H1 (cell line): ENCODE measurements around the gene BTBD9. TPM values are rescaled to one million over a fixed set of nuclear protein-coding genes. Genes with fewer than 3 reads are reported as not detected.

Experiments used
- CTCF ChIA-PET: fragments of 300-600 bp; sonication (Branson Sonifier 250); formaldehyde crosslinking; loops from one replicate; lab custom pipeline; 2021; ENCODE audit not compliant: partially characterized antibody; lab: Charles Lee
- POLR2A ChIA-PET: fragments of 300-600 bp; sonication (Branson Sonifier 250); formaldehyde crosslinking; loops from one replicate; lab custom pipeline; 2021; ENCODE audit warnings: inconsistent platforms; ENCODE audit not compliant: partially characterized antibody; lab: Charles Lee
- DNase-seq, 2 experiments: peaks; one replicate each; pipeline versions ENCODE4 v3.0.0 to v3.0.0-alpha.2; 2010 to 2022; ENCODE audit warnings: low spot score in 2 of 2, low read depth in 1 of 2, mixed read lengths in 1 of 2
- FAIRE-seq: peaks from 2 replicates; lab custom pipeline; 2011; peaks lifted over from hg19 to GRCh38; lab: Jason Lieb, UNC
- H2AFZ ChIP-seq: 2 replicates; pipeline ENCODE4 v1.8.1; 2012; ENCODE audit warnings: low read length, inconsistent platforms
- H2AK5ac ChIP-seq: 2 replicates; pipeline ENCODE4 v1.6.1; 2013; ENCODE audit warnings: low read depth, low read length
- H2BK120ac ChIP-seq: replicated peaks from 2 replicates; pipeline ENCODE3; 2013; ENCODE audit warnings: low read depth, low read length, inconsistent platforms
- H2BK12ac ChIP-seq: 2 replicates; pipeline ENCODE4 v1.6.1; 2013; ENCODE audit warnings: low read depth, low read length
- H2BK15ac ChIP-seq: 2 replicates; pipeline ENCODE4 v1.6.1; 2013; ENCODE audit warnings: low read length
- H2BK20ac ChIP-seq: 2 replicates; pipeline ENCODE4 v1.6.1; 2013; ENCODE audit warnings: low read length
- H2BK5ac ChIP-seq: 2 replicates; pipeline ENCODE4 v1.6.1; 2013; ENCODE audit warnings: low read depth, low read length
- H3K14ac ChIP-seq: 2 replicates; pipeline ENCODE4 v1.6.1; 2013; ENCODE audit warnings: inconsistent platforms; ENCODE audit not compliant: insufficient read length
- H3K18ac ChIP-seq: 2 replicates; pipeline ENCODE4 v1.6.1; 2013; ENCODE audit warnings: low read length; ENCODE audit errors: extremely low read depth
- H3K23ac ChIP-seq: 2 replicates; pipeline ENCODE4 v1.6.1; 2013; ENCODE audit warnings: inconsistent platforms; ENCODE audit not compliant: insufficient read length
- H3K23me2 ChIP-seq: 2 replicates; pipeline ENCODE4 v1.6.1; 2013; ENCODE audit warnings: low read depth, low read length
- H3K27ac ChIP-seq: 2 replicates; pipeline ENCODE4 v1.6.1; 2011; ENCODE audit warnings: low read depth, low read length, inconsistent platforms
- H3K27me3 ChIP-seq, 4 experiments: replicated peaks in 1 of 4; 1 replicate in 1 of 4; 2 replicates in 3 of 4; pipeline versions ENCODE4 v1.6.1 to v1.8.1; 2011 to 2013; ENCODE audit warnings: low read length in 3 of 4, mild to moderate bottlenecking in 3 of 4, inconsistent platforms in 2 of 4, mixed read lengths in 2 of 4, moderate library complexity in 1 of 4; ENCODE audit not compliant: control insufficient read depth in 3 of 4, insufficient read depth in 3 of 4; ENCODE audit errors: extremely low read depth in 1 of 4
- H3K36me3 ChIP-seq, 4 experiments: 2 replicates each; pipeline versions ENCODE4 v1.6.1 to v1.8.1; 2011 to 2013; ENCODE audit warnings: mild to moderate bottlenecking in 4 of 4, low read length in 3 of 4, moderate library complexity in 2 of 4, control low read depth in 1 of 4, inconsistent platforms in 1 of 4; ENCODE audit not compliant: insufficient read depth in 4 of 4, control insufficient read depth in 2 of 4
- H3K4ac ChIP-seq: replicated peaks from 2 replicates; pipeline ENCODE3; 2013; ENCODE audit warnings: low read length, low read depth, mixed read lengths, inconsistent platforms; ENCODE audit not compliant: insufficient read length
- H3K4me1 ChIP-seq, 4 experiments: replicated peaks in 1 of 4; 1 replicate in 1 of 4; 2 replicates in 3 of 4; pipeline versions ENCODE4 v1.6.1 to v1.8.1; 2011 to 2013; ENCODE audit warnings: low read length in 3 of 4, inconsistent platforms in 2 of 4, mixed read lengths in 1 of 4; ENCODE audit not compliant: insufficient read depth in 4 of 4, control insufficient read depth in 3 of 4
- H3K4me2 ChIP-seq, 2 experiments: 2 replicates each; pipeline versions ENCODE4 v1.6.1 to v1.8.1; 2011 to 2013; ENCODE audit warnings: low read depth in 2 of 2, low read length in 2 of 2, control low read depth in 1 of 2, inconsistent platforms in 1 of 2, mild to moderate bottlenecking in 1 of 2; ENCODE audit not compliant: insufficient read depth in 1 of 2
- H3K4me3 ChIP-seq, 4 experiments: fragments of 200-600, 300-600 bp in 1 of 4; sonication (generic), shearing (Covaris generic), sonication (Bioruptor Twin) in 1 of 4; 2 replicates each; pipeline versions ENCODE4 v1.5.1 to v1.8.1; 2011 to 2016; ENCODE audit warnings: low read length in 4 of 4, low read depth in 3 of 4, control low read depth in 2 of 4, inconsistent platforms in 2 of 4, mild to moderate bottlenecking in 2 of 4, mixed read lengths in 1 of 4, moderate library complexity in 1 of 4; ENCODE audit not compliant: insufficient read depth in 2 of 4; ENCODE audit errors: extremely low read depth in 1 of 4
- H3K56ac ChIP-seq: replicated peaks from 2 replicates; pipeline ENCODE3; 2013; ENCODE audit warnings: low read depth, mild to moderate bottlenecking, mixed read lengths, low read length, inconsistent platforms; ENCODE audit not compliant: insufficient read length
- H3K79me1 ChIP-seq: 2 replicates; pipeline ENCODE4 v1.6.1; 2013; ENCODE audit warnings: low read depth, low read length, control low read depth
- H3K79me2 ChIP-seq, 2 experiments: 2 replicates each; pipeline versions ENCODE4 v1.6.1 to v1.8.1; 2012 to 2013; ENCODE audit warnings: low read length in 2 of 2, mild to moderate bottlenecking in 2 of 2, inconsistent platforms in 1 of 2; ENCODE audit not compliant: insufficient read depth in 2 of 2, control insufficient read depth in 1 of 2
- H3K9ac ChIP-seq, 4 experiments: replicated peaks in 1 of 4; 1 replicate in 1 of 4; 2 replicates in 3 of 4; pipeline versions ENCODE4 v1.6.1 to v1.8.1; 2011 to 2013; ENCODE audit warnings: low read depth in 3 of 4, low read length in 3 of 4, control low read depth in 2 of 4, mild to moderate bottlenecking in 2 of 4, moderate library complexity in 2 of 4, inconsistent platforms in 1 of 4; ENCODE audit errors: extremely low read depth in 1 of 4
- H3K9me3 ChIP-seq, 2 experiments: 2 replicates each; pipeline versions ENCODE4 v1.6.1 to v1.8.1; 2012 to 2013; ENCODE audit warnings: mild to moderate bottlenecking in 2 of 2, moderate library complexity in 2 of 2, control low read depth in 1 of 2, inconsistent platforms in 1 of 2, low read depth in 1 of 2, low read length in 1 of 2, mixed read lengths in 1 of 2; ENCODE audit not compliant: insufficient read depth in 2 of 2
- H4K20me1 ChIP-seq, 2 experiments: replicated peaks in 1 of 2; 2 replicates each; pipeline versions ENCODE3 to v1.8.1; 2011 to 2013; ENCODE audit warnings: inconsistent platforms in 2 of 2, low read length in 2 of 2, mild to moderate bottlenecking in 1 of 2; ENCODE audit not compliant: insufficient read depth in 2 of 2, control insufficient read depth in 1 of 2
- H4K5ac ChIP-seq: 2 replicates; pipeline ENCODE4 v1.6.1; 2013; ENCODE audit warnings: low read length, low read depth, mixed read lengths, inconsistent platforms; ENCODE audit not compliant: insufficient read length
- H4K8ac ChIP-seq: 2 replicates; pipeline ENCODE4 v1.8.0; 2013; ENCODE audit warnings: mild to moderate bottlenecking, moderate library complexity, low read length, inconsistent platforms; ENCODE audit not compliant: insufficient read depth; ENCODE audit errors: extremely low read depth
- H4K91ac ChIP-seq: replicated peaks from 2 replicates; pipeline ENCODE3; 2013; ENCODE audit warnings: low read length, mixed read lengths, inconsistent platforms; ENCODE audit not compliant: insufficient read length
- HDAC2 ChIP-seq, 2 experiments: fragments of 300-600 bp in 1 of 2; sonication (generic) in 1 of 2; IDR thresholded peaks; 2 replicates each; pipeline ENCODE4 v1.6.1; 2011 to 2012; ENCODE audit warnings: low read depth in 2 of 2, low read length in 2 of 2, mild to moderate bottlenecking in 2 of 2, moderate library complexity in 2 of 2, borderline replicate concordance in 1 of 2, inconsistent platforms in 1 of 2
- JUN ChIP-seq: IDR thresholded peaks from 2 replicates; pipeline ENCODE4 v1.6.1; 2011; ENCODE audit warnings: low read depth, mild to moderate bottlenecking, improper control_type of control experiment, low read length
- SIN3A ChIP-seq, 2 experiments: IDR thresholded peaks in 1 of 2; conservative IDR thresholded peaks in 1 of 2; 2 replicates each; pipeline ENCODE4 v1.6.1; 2011 to 2012; ENCODE audit warnings: low read length in 2 of 2, improper control_type of control experiment in 1 of 2, low read depth in 1 of 2, mild to moderate bottlenecking in 1 of 2
- TAF1 ChIP-seq: IDR thresholded peaks from 2 replicates; pipeline ENCODE4 v1.6.1; 2011; ENCODE audit warnings: mild to moderate bottlenecking, low read depth, low read length
- TAF7 ChIP-seq: optimal IDR thresholded peaks from 2 replicates; pipeline ENCODE3; 2011; ENCODE audit warnings: low read depth, mild to moderate bottlenecking, inconsistent platforms, low read length, moderate library complexity, borderline replicate concordance
- WGBS, 2 experiments: shearing (Covaris generic) in 1 of 2; methylation state at CpG; one replicate each; pipeline versions ENCODE4 v1.1.6 to v1.1.7; 2013 to 2015; ENCODE audit warnings: low lambda C conversion rate in 2 of 2, mixed read lengths in 2 of 2, inconsistent platforms in 1 of 2, low coverage in 1 of 2, missing lambda C conversion rate in 1 of 2; ENCODE audit not compliant: insufficient replicate concordance in 2 of 2, insufficient coverage in 1 of 2, insufficient read length in 1 of 2; ENCODE audit errors: extremely low coverage in 1 of 2, missing lambda C conversion rate in 1 of 2; 5-methylcytosine and 5-hydroxymethylcytosine counted together
- polyA plus RNA-seq, 7 experiments: library from polyadenylated mRNA; depleted of rRNA in 3 of 7; stranded (reverse) in 5 of 7; unstranded in 2 of 7; fragments of >200 nt in 5 of 7; fragments of 200-250 nt in 2 of 7; gene quantifications; 1 replicate in 5 of 7; 2 replicates in 1 of 7; 4 replicates in 1 of 7; pipeline versions ENCODE4 v1.2.1 to v1.2.3, GENCODE V29; 2011 to 2013; ENCODE audit warnings: missing spikeins in 2 of 7, mixed read lengths in 2 of 7
- total RNA-seq: library from RNA; stranded (reverse); fragmentation: NEBNext Ultra II Directional; extraction: Animal tissue kit (Norgen Biotek cat#: 25700); gene quantifications from 2 replicates; pipeline ENCODE4 v1.2.1, GENCODE V29; 2021
- TF ChIP-seq, protein P1 (sequence below): IDR thresholded peaks from 2 replicates; pipeline ENCODE4 v1.6.1; 2011; ENCODE audit warnings: low read depth, mild to moderate bottlenecking, low read length; ENCODE audit not compliant: insufficient read depth
- TF ChIP-seq, protein P2 (sequence below): IDR thresholded peaks from 2 replicates; pipeline ENCODE4 v1.6.1; 2012; ENCODE audit warnings: low read length, inconsistent platforms

The BTBD9 gene
- total and polyA plus RNA-seq, 2 of the 8 experiments (the other 6 are each of a cell fraction or from before 2014, with no cell fraction given), result 0.92 to 4.1 TPM

DNA sequence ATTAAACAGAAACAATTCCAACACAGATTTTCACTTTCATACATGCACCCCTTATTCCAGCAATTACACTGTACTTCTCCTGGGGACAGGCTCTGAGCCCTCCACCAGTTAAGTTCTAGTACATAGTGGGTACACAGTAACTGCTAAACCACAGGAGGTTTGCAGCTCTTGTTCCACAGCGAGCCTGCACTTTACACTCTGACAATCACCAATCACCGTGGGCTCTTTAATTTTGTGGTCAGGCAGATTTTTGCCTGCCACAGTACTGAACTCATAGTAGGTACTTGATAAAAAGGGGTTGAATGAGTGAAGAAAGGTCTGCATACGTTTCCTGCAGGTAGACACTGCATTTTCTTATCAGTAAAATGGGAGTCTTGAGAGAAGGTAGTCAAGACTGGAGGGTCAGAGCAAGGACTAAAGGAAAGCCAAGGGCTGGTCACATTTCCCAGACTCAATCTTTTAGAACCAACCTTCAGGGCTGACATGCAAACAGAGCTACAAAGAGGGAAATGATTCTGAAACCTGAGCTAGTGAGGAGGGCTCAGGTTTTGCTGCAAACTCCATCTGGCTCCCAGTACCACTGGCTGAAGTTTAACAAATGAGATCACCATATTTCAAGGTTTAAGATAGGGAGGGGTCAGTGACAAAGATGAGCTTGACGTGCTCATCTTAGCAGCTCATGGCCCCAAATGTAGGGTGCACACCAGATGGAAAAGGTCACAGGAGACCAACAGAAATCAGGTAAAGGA is 404.6 kb downstream of the BTBD9 start:
- H4K8ac ChIP-seq, result no peak overlapping the region
- no peaks in the 10 kb centered on the region for H4K20me1 ChIP-seq
- no peak overlapping the region for H2BK20ac ChIP-seq
- peaks cover 0 to 15% (median 9%) of the 10 kb centered on the region in 4 experiments; a peak in 5 of 7 replicates for H3K4me1 ChIP-seq
- H3K4ac ChIP-seq, result no peak overlapping the region
- no peaks in the 10 kb centered on the region for H3K23me2 ChIP-seq
- DNase-seq, result no peak
- no peak overlapping the region for H3K23ac ChIP-seq
- no peak overlapping the region for H3K4me3 ChIP-seq
- ChIA-PET CTCF (interaction anchor here (0.9 to 3.1 kb wide), 6 partner anchors 9 to 558 kb away, joined by 3 to 12 read pairs (median 3); no protein-coding TSS in a partner anchor), POLR2A (no interaction called here)
- no peak overlapping the region for H2AK5ac ChIP-seq
- no peak overlapping the region for H4K5ac ChIP-seq
- H3K9me3 ChIP-seq, result no peaks in the 10 kb centered on the region
- no peaks in the 10 kb centered on the region for H3K79me1 ChIP-seq
- no peaks in the 10 kb centered on the region for H3K79me2 ChIP-seq
- no peak overlapping the region for H3K9ac ChIP-seq
- 74% methylated on average over 4 of the region's 4 CpGs; no CpG with 5 or more reads in 1 of the 2 experiments for WGBS, 2 experiments
- no peak overlapping the region for H2BK5ac ChIP-seq
- H2AFZ ChIP-seq, result no peak overlapping the region
- H3K56ac ChIP-seq, result no peak overlapping the region
- 0 out of 2 replicates have a peak overlapping the region, but pooled peaks have one; percentile 10 for H3K18ac ChIP-seq
- no peak overlapping the region for H4K91ac ChIP-seq
- no peak overlapping the region for H2BK12ac ChIP-seq
- H3K36me3 ChIP-seq, result no peaks in the 10 kb centered on the region
- no peak overlapping the region for H3K14ac ChIP-seq
- H3K4me2 ChIP-seq, result peak overlapping the region; percentile 25 to 33; a peak in 3 of 4 replicates
- H2BK120ac ChIP-seq, result no peak overlapping the region
- no peak overlapping the region for H3K27ac ChIP-seq
- no peak overlapping the region for H2BK15ac ChIP-seq
- no peak for FAIRE-seq
- no peaks in the 10 kb centered on the region for H3K27me3 ChIP-seq
- TF ChIP-seq HDAC2 (IDR thresholded peaks at IDR 0.05; ENCODE audit: borderline replicate concordance in 1 of 2, low read depth in 2 of 2, low read length in 2 of 2), result no peak
- no peak for TF ChIP-seq JUN
- TF ChIP-seq, protein P1, sequence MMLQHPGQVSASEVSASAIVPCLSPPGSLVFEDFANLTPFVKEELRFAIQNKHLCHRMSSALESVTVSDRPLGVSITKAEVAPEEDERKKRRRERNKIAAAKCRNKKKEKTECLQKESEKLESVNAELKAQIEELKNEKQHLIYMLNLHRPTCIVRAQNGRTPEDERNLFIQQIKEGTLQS, result no peak
- TF ChIP-seq SIN3A (conservative IDR thresholded peaks at IDR 0.05 in 1 of 2, IDR thresholded peaks at IDR 0.05 in 1 of 2; ENCODE audit: low read depth in 1 of 2, low read length in 2 of 2), result no peak
- TF ChIP-seq TAF7, result no peak
- no peak for TF ChIP-seq TAF1
- TF ChIP-seq, protein P2, sequence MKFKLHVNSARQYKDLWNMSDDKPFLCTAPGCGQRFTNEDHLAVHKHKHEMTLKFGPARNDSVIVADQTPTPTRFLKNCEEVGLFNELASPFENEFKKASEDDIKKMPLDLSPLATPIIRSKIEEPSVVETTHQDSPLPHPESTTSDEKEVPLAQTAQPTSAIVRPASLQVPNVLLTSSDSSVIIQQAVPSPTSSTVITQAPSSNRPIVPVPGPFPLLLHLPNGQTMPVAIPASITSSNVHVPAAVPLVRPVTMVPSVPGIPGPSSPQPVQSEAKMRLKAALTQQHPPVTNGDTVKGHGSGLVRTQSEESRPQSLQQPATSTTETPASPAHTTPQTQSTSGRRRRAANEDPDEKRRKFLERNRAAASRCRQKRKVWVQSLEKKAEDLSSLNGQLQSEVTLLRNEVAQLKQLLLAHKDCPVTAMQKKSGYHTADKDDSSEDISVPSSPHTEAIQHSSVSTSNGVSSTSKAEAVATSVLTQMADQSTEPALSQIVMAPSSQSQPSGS, result no peak
